Vagina (tissue), 2 donors: ENCODE results near the gene NCAN.

ENCODE experiments used
- CTCF ChIP-seq, 3 experiments: fragments of 450-650 bp in 2 of 3; fragments of 200-600 bp in 1 of 3; sonication (generic) in 1 of 3; IDR thresholded peaks; one replicate each; pipeline ENCODE4 v1.5.1; 2017 to 2019; ENCODE audit warnings: antibody characterized with exemption in 3 of 3, mild to moderate bottlenecking in 2 of 3, moderate library complexity in 2 of 3
- POLR2A ChIP-seq, 2 donors: fragments of 450-650 bp; IDR thresholded peaks; one replicate each; pipeline ENCODE4 v1.6.1; 2017; ENCODE audit warnings: antibody characterized with exemption in 2 of 2, mild to moderate bottlenecking in 2 of 2, moderate library complexity in 2 of 2
- POLR2AphosphoS5 ChIP-seq, 2 donors: sonication (generic); formaldehyde crosslinking; IDR thresholded peaks; one replicate each; pipeline ENCODE4 v1.9.0; 2017; ENCODE audit warnings: antibody characterized with exemption in 2 of 2, mild to moderate bottlenecking in 2 of 2, low read depth in 1 of 2; ENCODE audit not compliant: insufficient read depth in 1 of 2

GRCh38 chr19:19165396-19165795, 46.4 kb upstream of the NCAN start:
- TF ChIP-seq CTCF (IDR thresholded peaks at IDR 0.05) (no peak), POLR2AphosphoS5 (IDR thresholded peaks at IDR 0.05; ENCODE audit: insufficient read depth in 1 of 2, low read depth in 1 of 2) (no peak), POLR2A (IDR thresholded peaks at IDR 0.05) (no peak)
